ENCODE measurements around the gene LETM1.

The LETM1 gene

GRCh38 chr4:1793496-1793840, 62.5 kb downstream of the LETM1 start:
- peak; percentile 46 to 60 for DNase-seq

GRCh38 chr4:1792832-1793495, 63.0 kb downstream of the LETM1 start, which contains the start of gene FGFR3:
TSS of gene FGFR3 (plus strand) at chr4:1793293. CDS start at chr4:1793935, 642 bp downstream.
- DNase-seq = peak; percentile 50 to 64

GRCh38 chr4:1792158-1792831, 63.7 kb downstream of the LETM1 start:
- no peak for DNase-seq

GRCh38 chr4:1790005-1790404, 66.0 kb downstream of the LETM1 start:
- DNase-seq = no peak

- no peak for DNase-seq
Observed at GRCh38 chr4:1789552-1789951, 66.4 kb downstream of the LETM1 start.

- no peak for DNase-seq
Observed at GRCh38 chr4:1788254-1788973, 67.5 kb downstream of the LETM1 start.

- no peak for DNase-seq
Observed at GRCh38 chr4:1787411-1788077, 68.4 kb downstream of the LETM1 start.

GRCh38 chr4:1786544-1787362, 69.2 kb downstream of the LETM1 start:
- DNase-seq = no peak

- DNase-seq = no peak
Observed at GRCh38 chr4:1785592-1785991, 70.4 kb downstream of the LETM1 start.

- DNase-seq = no peak
Observed at GRCh38 chr4:1784789-1785591, 71.0 kb downstream of the LETM1 start.

- no peak for DNase-seq
Observed at GRCh38 chr4:1784395-1784788, 71.6 kb downstream of the LETM1 start.

- no peak for DNase-seq
Observed at GRCh38 chr4:1783970-1784369, 72.0 kb downstream of the LETM1 start.

GRCh38 chr4:1783015-1783414, 72.9 kb downstream of the LETM1 start:
- no peak for DNase-seq

GRCh38 chr4:1780435-1780834, 75.5 kb downstream of the LETM1 start:
- no peak for DNase-seq

GRCh38 chr4:1779588-1780382, 76.2 kb downstream of the LETM1 start:
- DNase-seq = no peak

- no peak for DNase-seq
Observed at GRCh38 chr4:1778642-1779392, 77.1 kb downstream of the LETM1 start.

- DNase-seq = no peak
Observed at GRCh38 chr4:1777822-1778641, 77.9 kb downstream of the LETM1 start.

GRCh38 chr4:1776521-1777161, 79.3 kb downstream of the LETM1 start:
- no peak for DNase-seq
